Pancreas (tissue), 10 donors: ENCODE data around the gene OR6A2. TPM values are rescaled to one million over a fixed set of nuclear protein-coding genes. Genes with fewer than 3 reads are reported as not detected.

Experiments used
- ATAC-seq, 4 donors: fragments of 200-7000 bp; cut with Tn5 transposase; one replicate each; pipeline versions ENCODE4 v1.8.0 to v1.9.1; 2020; ENCODE audit warnings: mild to moderate bottlenecking in 4 of 4, moderate library complexity in 4 of 4
- DNase-seq, 6 donors: peaks; one replicate each; pipeline ENCODE4 v3.0.0-alpha.2; 2020
- FAIRE-seq: peaks from 2 replicates; lab custom pipeline; 2012; peaks lifted over from hg19 to GRCh38; lab: Jason Lieb, UNC
- H3K27ac ChIP-seq, 4 donors: fragments of 200-600 bp; sonication (generic); 1 replicate in 3 of 4; 2 replicates in 1 of 4; pipeline versions ENCODE4 v1.5.0 to v1.8.0; 2020
- H3K27me3 ChIP-seq, 4 donors: fragments of 200-600 bp; one replicate each; pipeline ENCODE4 v1.8.0; 2021
- H3K36me3 ChIP-seq, 3 donors: fragments of 200-600 bp; sonication (generic) in 1 of 3; one replicate each; pipeline versions ENCODE4 v1.5.0 to v1.8.0; 2020 to 2021
- H3K4me1 ChIP-seq, 3 donors: fragments of 200-600 bp; one replicate each; pipeline ENCODE4 v1.8.0; 2021
- H3K4me3 ChIP-seq, 4 donors: fragments of 200-600 bp; sonication (generic) in 2 of 4; one replicate each; pipeline versions ENCODE4 v1.5.0 to v1.8.0; 2020 to 2021
- H3K9me3 ChIP-seq, 4 donors: fragments of 200-600 bp; one replicate each; pipeline ENCODE4 v1.8.0; 2021
- CTCF ChIP-seq, 4 donors: fragments of 200-600 bp; sonication (generic) in 3 of 4; IDR thresholded peaks; one replicate each; pipeline versions ENCODE4 v1.5.0 to v1.8.0; 2021; ENCODE audit warnings: antibody characterized with exemption in 4 of 4
- WGBS, 2 donors: extraction: QIAGEN DNeasy Blood & Tissue Kit; methylation state at CpG; one replicate each; pipeline ENCODE4 v1.1.7; 2013; 5-methylcytosine and 5-hydroxymethylcytosine counted together
- intact Hi-C, 3 donors: fragments of 100-400 bp; cut with DNase I; formaldehyde crosslinking; loops; one replicate each; pipeline versions ENCODE4 v1.11.1 to v1.14.2; 2022
- polyA plus RNA-seq, 2 donors: library from polyadenylated mRNA; stranded (reverse); fragments of 200-250 nt; gene quantifications; one replicate each; pipeline ENCODE4 v1.2.3, GENCODE V29; 2013
- total RNA-seq, 6 donors: library from RNA; stranded (reverse); fragmentation: NEBNext Ultra II Directional in 4 of 6; extraction: Animal tissue kit (Norgen Biotek cat#: 25700) in 4 of 6; gene quantifications; one replicate each; pipeline versions ENCODE4 v1.2.1 to v1.2.4, GENCODE V29; 2021 to 2023
- donor health status: healthy with polysubstance abuse.
- donor health status: DM: no; HTN: no; CAD: no; lungs with moderate emphysema.
- donor health status: DM: no; HTN: no; CAD: no.
- donor health status: control.
- donor health status: control.
- donor health status: Bipolar disorder and iron deficiency.
- donor health status: DM: yes; HTN: yes; CAD: no.
- donor health status: DM: no; HTN: no; CAD: no.
- donor health status: DM: no; HTN: no; CAD: no.
- donor health status: DM: yes; HTN: yes; CAD: no.

The OR6A2 gene
- total and polyA plus RNA-seq, 8 donors, result 0.06 to 0.39 (median 0.16) TPM; not detected in 2

- Histone ChIP-seq H3K36me3 (no peaks in the 10 kb centered on the region), H3K27me3 (no peaks in the 10 kb centered on the region), H3K9me3 (no peaks in the 10 kb centered on the region), H3K4me1 (no peaks in the 10 kb centered on the region), H3K27ac (peak overlapping the region in 1 of 4 donors; percentile 7), H3K4me3 (no peak overlapping the region)
- WGBS, 2 donors, result 81 to 87% methylated on average over 3 of the region's 3 CpGs
- DNase-seq (no peak), FAIRE-seq (no peak), ATAC-seq (no peak)
- no peak for TF ChIP-seq CTCF (IDR thresholded peaks at IDR 0.05)
- intact Hi-C loops, result no loop called here
These were observed 52.3 kb downstream of the OR6A2 start for GRCh38 chr11:6747097-6747668.

- no peak for TF ChIP-seq CTCF (IDR thresholded peaks at IDR 0.05)
- Histone ChIP-seq H3K27me3 (no peaks in the 10 kb centered on the region), H3K4me3 (no peak overlapping the region), H3K4me1 (no peaks in the 10 kb centered on the region), H3K36me3 (no peaks in the 10 kb centered on the region), H3K27ac (peak overlapping the region in 2 of 4 donors; percentile 7 to 13), H3K9me3 (no peaks in the 10 kb centered on the region)
- WGBS, 2 donors, result 57 to 71% methylated on average over 1 of the region's 1 CpG
- FAIRE-seq (no peak), DNase-seq (no peak), ATAC-seq (no peak)
- intact Hi-C loops, result no loop called here
These were observed 52.9 kb downstream of the OR6A2 start for GRCh38 chr11:6746626-6747025.

- intact Hi-C loops, result no loop called here
- TF ChIP-seq CTCF (IDR thresholded peaks at IDR 0.05), result no peak
- Histone ChIP-seq H3K4me1 (no peaks in the 10 kb centered on the region), H3K9me3 (no peaks in the 10 kb centered on the region), H3K4me3 (peak overlapping the region in 1 of 4 donors; percentile 8), H3K36me3 (no peaks in the 10 kb centered on the region), H3K27me3 (no peaks in the 10 kb centered on the region), H3K27ac (peak overlapping the region in 2 of 4 donors; percentile 7 to 13)
- WGBS, 2 donors, result 64 to 68% methylated on average over 5 of the region's 5 CpGs
- ATAC-seq, result peak in 1 of 4 donors; percentile 46
- FAIRE-seq, result no peak
- no peak for DNase-seq
These were observed 53.3 kb downstream of the OR6A2 start for GRCh38 chr11:6746086-6746618.

- H3K4me1 ChIP-seq, result no peaks in the 10 kb centered on the region
- peak overlapping the region in 1 of 4 donors; percentile 8 for H3K4me3 ChIP-seq
- no peak for TF ChIP-seq CTCF (IDR thresholded peaks at IDR 0.05)
- peak overlapping the region in 2 of 4 donors; percentile 7 to 13 for H3K27ac ChIP-seq
- DNase-seq (no peak), ATAC-seq (no peak), FAIRE-seq (no peak)
- H3K36me3 ChIP-seq, result no peaks in the 10 kb centered on the region
- H3K9me3 ChIP-seq, result no peaks in the 10 kb centered on the region
- WGBS, 2 donors, result 46 to 49% methylated on average over 2 of the region's 2 CpGs
- H3K27me3 ChIP-seq, result no peaks in the 10 kb centered on the region
- intact Hi-C loops, result no loop called here
These were observed 53.9 kb downstream of the OR6A2 start for GRCh38 chr11:6745465-6746015.

GRCh38 chr11:6745018-6745417, 54.5 kb downstream of the OR6A2 start:
- H3K36me3 ChIP-seq, result no peaks in the 10 kb centered on the region
- no peak for TF ChIP-seq CTCF (IDR thresholded peaks at IDR 0.05)
- FAIRE-seq, result no peak
- intact Hi-C loops, result no loop called here
- H3K4me1 ChIP-seq, result no peaks in the 10 kb centered on the region
- no peak for DNase-seq
- H3K9me3 ChIP-seq, result no peaks in the 10 kb centered on the region
- H3K27me3 ChIP-seq, result no peaks in the 10 kb centered on the region
- ATAC-seq, result no peak
- H3K4me3 ChIP-seq, result no peak overlapping the region
- 66 to 67% methylated on average over 4 of the region's 4 CpGs for WGBS, 2 donors
- H3K27ac ChIP-seq, result no peak overlapping the region
